Endothelial cell of umbilical vein (primary cell): ENCODE data around the gene CDH2.

Experiments
- CTCF ChIP-seq, 2 donors: IDR thresholded peaks; 1 replicate in 1 of 2; 2 replicates in 1 of 2; pipeline ENCODE4 v1.5.1; 2011; ENCODE audit warnings: low read length in 2 of 2, mild to moderate bottlenecking in 2 of 2, moderate library complexity in 2 of 2, control low read depth in 1 of 2, inconsistent platforms in 1 of 2, low read depth in 1 of 2; ENCODE audit not compliant: insufficient read depth in 1 of 2; ENCODE audit errors: extremely low read depth in 1 of 2
- MYC ChIP-seq: IDR thresholded peaks from one replicate; pipeline ENCODE4 v1.6.1; 2011; ENCODE audit warnings: mild to moderate bottlenecking, low read depth, low read length
- POLR2A ChIP-seq: IDR thresholded peaks from 2 replicates; pipeline ENCODE4 v1.6.1; 2012; ENCODE audit warnings: low read depth, mild to moderate bottlenecking, control low read depth, low read length

GRCh38 chr18:28147674-28148171 lies 29.2 kb downstream of the CDH2 start:
- no peak for TF ChIP-seq POLR2A
- TF ChIP-seq CTCF (IDR thresholded peaks at IDR 0.05; ENCODE audit: extremely low read depth in 1 of 2, insufficient read depth in 1 of 2, low read depth in 1 of 2, low read length in 2 of 2): no peak
- TF ChIP-seq MYC: no peak
